ENCODE results near the gene PHF21B. TPM values are rescaled to one million over a fixed set of nuclear protein-coding genes. Genes with fewer than 3 reads are reported as not detected.

The PHF21B gene
- total RNA-seq, 1 donor from 2014 or later: 0.13 TPM

DNA sequence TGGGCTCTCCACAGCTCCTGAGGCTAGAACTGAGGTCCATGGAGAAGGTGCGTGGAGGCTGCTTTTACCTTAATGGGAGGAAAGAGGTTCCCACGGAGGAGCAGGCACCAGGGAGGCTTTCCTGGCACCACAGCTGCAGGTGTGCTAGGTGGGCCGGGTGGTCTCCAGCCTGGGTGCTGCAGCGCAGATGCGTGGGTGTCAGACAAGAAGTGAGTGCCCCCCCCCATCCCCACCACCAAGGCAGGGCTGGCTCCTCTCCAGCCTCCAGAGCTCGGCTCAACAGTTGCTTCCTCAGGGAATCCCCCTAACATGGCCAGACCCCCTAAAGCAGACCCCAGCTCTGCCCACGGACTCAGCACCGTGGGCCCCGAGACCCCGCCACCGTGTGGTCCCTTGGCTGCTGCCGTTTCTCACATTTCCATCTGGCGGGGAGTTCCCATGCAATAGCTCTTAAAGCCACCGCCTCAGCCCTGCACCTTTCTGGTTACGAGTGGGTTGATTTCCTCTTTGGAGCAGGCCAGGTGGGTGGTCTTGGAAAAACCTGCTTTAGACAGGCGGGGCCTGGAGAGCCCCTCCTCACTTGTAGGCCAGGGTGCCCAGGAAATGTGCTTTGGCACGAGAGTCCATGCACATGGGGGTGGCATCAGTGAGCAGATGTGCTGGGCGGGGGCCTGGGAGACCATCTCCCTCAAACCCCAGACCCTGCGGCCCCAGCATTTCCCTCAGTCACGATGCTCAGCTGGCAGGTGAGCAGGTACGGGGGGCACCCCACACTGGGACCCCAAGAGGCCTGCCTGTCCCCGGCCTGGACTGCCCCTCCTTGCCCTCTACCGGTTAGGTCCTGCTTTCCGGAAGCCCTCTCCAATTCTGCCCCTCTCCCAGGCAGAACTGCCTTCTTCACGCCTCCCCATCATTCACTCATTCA is 163.7 kb downstream of the PHF21B start:
- no peak for DNase-seq (ENCODE audit: low read depth in 2 of 2)

DNA sequence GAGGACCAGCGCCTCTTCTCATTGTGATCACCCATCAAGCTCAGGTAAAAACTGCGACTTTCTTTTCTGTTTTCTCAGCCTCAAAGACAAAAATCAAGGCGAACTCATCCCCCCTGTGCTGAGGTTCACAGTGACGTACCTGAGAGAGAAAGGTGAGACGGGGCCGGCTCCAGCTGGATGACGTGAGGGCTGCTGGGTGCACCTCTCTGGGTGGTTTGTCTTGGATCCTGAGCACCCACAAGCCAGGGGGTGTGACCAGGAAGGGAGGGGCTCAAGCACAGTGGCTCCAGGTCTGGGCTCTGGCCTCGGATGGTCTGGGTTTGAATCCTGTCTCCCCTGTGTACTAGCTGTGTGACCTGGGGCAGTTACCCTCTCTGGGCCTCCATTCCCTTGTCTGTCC is 164.6 kb downstream of the PHF21B start:
- no peak for DNase-seq (ENCODE audit: low read depth in 2 of 2)

DNA sequence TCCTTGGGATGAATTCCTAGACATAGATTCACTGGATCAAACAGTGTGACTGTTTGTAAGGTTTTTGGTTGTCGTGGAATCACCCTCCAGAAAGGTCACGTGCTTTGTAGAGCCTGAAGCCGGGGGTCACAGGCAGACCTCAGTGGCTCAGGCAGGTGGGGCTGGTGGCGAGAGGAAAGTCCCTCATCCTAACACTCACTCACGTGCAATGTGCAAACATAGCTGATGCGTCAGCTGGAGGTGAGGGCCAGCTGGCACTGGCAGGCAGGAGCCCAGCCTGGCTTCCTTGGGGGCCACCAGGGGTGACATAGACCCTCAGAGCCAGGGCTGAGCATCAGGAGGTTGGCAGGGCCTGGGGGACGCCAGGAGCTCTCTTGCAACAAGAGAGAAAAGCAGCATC is 167.4 kb downstream of the PHF21B start:
- no peak for DNase-seq (ENCODE audit: low read depth in 2 of 2)

DNA sequence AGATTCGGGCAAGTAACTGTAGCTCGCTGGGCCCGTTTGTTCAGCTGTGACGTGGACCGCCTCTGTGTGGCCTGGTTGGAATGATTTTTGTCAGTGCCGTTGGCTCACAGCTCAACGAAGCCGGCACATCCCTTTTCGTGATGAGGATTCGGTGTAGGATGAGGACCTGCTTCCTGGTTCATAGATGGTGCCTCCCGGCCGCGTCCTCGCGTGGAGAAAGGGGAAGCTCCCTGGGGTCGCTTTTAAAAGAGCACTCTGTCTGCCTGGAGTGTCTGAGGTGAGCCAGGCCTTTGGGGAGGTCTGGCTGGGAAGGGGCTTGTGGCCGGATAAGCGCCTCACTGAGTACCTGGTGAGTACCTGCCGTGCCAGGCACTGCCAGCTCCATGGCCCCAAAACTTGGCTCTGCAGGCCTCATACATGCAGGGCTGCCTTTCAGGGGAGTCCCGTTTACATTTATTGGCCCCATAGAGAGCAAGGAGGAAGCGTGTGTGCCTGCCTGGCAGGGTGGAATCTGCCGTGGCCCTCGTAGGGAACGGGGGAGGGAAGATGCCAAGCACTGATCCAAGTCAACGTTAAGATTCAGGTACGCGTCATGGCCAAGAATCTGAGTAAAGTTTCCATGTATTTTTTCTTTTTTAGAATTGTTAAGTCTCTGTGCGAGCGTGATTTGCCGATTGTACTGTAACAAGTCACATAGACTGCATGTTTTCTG is 169.0 kb downstream of the PHF21B start:
- DNase-seq (ENCODE audit: low read depth in 2 of 2): no peak

DNA sequence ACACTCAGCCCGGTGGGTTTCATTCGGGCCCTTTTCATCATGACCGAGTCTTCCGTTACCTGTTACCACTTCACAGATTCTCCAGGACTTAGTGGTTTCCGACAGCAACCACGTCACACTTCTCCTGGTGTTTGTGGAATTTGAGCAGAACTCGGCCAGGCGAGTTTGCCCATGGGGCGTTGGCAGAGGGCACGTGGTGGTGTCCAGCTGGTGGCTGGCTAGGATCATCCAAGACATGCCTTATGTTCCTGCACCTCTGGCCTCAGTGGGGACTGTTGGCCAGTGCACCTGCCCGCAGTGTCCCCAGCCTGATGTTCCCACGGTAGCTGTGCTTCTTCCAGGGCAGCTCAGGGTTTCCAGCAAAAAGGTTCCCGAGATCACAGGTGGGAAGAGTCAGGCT is 170.1 kb downstream of the PHF21B start:
- no peak for DNase-seq (ENCODE audit: low read depth in 2 of 2)

DNA sequence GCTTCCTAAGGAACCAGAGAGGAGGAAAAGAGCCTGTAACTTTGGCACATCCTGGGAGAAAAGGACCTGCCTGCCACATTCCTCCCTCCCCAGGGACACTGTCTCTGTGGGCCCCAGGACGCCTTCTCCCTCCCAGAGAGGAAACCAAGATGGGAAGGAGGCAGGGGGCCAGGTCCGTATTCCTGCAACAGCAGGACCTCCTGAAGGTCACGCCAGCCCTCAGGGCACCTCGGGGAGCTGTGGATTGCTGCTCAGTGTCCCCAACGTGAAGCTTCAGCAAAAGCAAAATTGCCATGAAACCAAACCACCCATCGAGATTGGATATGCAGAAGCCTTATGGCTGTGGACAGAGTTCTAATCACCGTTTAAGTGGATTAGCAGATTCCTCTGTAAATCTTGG is 170.7 kb downstream of the PHF21B start:
- no peak for DNase-seq (ENCODE audit: low read depth in 2 of 2)

DNA sequence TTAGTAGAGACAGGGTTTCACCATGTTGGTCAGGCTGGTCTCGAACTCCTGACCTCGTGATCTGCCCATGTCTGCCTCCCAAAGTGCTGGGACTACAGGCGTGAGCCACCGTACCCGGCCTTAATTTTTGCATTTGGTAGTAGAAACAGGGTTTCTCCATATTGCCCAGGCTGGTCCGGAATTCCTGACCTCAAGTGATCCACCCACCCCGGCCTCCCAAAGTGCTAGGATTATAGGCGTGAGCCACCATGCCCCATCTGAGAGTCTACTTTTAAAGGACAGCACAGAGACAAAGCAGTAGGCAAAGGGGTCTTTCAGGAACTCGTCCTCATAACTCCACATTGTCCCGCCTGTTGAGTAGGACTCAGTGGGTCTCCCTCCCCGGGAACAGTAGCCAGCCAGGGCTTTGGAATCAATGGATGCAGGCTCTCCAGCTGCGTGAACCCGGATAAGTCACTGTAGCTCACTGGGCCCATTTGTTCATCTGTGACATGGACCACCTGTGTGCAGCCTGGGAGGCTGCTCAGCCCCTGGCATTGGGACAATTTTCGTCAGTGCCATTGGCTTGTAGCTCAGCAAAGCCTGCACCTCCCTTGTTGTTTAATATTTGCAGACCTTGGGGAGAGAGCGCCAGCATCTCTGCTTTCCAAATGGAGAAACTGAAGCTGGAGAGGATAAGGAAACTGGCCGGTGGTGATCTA is 171.3 kb downstream of the PHF21B start:
- DNase-seq (ENCODE audit: low read depth in 2 of 2): no peak

DNA sequence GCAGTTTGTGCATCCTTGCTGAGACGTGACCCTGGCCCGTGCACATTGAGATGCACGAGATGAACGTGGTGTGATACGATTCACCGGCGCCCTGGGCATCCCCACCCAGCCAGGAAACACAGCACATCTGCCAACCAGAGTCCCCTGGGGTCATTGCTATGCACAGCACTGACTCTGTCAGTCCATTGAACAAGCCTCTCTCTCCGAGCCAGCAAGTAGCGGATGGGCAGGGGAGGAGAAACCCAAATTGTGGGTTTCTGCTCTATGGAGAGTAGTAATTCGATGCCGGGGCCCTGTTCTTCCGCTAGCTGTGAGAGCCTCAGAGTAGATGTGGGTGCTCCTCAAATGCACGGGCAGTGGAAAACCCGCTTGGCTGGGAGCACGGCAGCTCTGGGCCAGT is 172.3 kb downstream of the PHF21B start:
- no peak for DNase-seq (ENCODE audit: low read depth in 2 of 2)

DNA sequence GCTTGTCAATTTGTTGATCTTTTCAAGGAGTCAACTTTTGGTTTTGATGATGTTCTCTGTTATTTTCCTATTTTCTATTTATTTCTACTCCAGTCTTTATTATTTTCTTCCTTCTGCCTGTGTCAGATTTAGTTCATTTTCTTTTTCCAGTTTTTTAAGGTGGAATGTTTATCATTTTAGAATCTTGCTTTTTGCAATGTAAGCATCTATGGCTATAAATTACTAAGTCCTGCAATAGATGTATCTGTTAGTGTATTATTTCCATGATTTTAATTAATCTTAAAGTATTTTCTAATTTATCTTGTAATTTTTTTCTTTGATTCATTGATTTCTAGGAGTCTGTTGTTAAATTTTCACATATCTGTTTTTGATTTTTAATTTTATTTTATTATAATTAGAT is 175.7 kb downstream of the PHF21B start:
- DNase-seq (ENCODE audit: low read depth in 2 of 2): no peak

DNA sequence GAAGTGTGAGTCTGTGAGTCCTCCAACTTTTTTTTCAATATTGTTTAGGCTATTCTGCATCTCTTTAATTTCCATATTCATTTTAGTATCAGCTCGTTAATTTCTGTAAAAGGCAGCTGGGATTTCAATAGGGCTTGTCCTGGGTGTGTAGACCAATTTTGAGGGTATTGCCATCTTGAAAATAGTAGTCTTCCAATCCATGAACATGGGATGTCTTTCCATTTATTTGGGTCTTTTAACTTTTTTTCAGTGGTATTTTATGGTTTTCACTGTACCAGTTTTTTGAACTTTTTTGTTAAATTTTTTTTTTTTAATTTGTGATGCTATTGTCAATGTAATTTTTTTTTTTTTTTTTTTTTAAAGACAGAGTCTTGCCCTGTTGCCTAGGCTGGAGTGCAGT is 177.9 kb downstream of the PHF21B start:
- no peak for DNase-seq (ENCODE audit: low read depth in 2 of 2)

Other genes with a start within 250 kb of the PHF21B start
- 45.6 and 49.2 TPM in 2 replicates for gene NUP50, start 153.9 kb upstream of the PHF21B start, total RNA-seq
- 39.3 and 57.7 TPM in 2 replicates for gene KIAA0930, start 230.9 kb upstream of the PHF21B start, total RNA-seq